HK-2 (cell line): ENCODE results near the gene SORCS2.

Experiments used
- DNase-seq: peaks from one replicate; pipeline ENCODE4 v3.0.0-alpha.2; 2018; ENCODE audit not compliant: unreplicated experiment

SORCS2 gene

DNA sequence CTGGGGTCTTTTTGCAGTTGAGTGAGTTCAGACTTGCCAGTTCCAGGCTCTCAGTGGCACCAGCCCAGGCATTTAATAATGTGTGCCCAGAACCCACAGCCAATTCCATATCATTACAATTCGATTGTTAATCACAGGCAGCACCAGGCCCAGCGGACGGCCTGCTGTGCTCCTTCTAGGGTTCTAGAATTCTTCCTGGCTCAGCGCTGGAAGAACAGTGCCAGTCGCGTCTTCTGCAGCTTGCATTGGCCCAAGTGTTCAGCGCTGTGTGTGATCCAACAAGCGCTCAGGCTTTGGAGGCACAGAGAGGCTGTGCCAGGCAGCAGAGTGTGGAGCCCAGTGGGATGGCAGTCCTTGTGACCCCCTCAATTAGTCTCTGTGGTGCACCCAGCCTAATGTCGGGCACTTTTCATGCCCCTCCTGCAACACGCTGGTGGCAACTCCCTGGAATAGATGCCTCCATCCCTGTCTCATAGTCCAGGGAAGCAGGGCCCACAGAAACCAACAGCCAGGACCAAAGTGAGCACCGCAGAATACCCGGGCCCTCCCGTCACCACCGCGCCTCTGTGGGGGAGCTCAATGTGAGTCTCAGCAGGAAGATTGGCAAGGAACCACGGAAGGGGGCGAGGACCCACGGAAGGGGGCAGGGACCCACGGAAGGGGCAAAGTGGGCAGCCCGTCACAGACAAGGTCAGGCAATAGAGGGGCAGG is 554.2 kb downstream of the SORCS2 start:
- DNase-seq: no peak

DNA sequence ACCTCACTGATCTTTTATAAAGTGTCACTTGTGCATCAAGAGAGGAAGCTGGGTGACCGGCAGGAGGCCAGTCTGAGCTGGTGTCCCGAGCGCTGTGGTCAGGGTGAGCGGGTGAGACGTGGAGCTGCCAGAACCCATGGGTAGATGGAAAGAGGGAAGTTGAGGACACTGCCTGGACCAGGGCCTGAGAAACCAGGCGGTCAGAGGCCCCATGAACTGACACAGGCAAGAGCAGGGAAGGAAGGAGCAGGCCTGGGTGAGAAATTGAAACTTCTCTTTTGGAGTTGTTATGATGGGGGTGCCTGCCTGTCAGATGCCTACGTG is 554.7 kb downstream of the SORCS2 start:
- no peak for DNase-seq

- DNase-seq: no peak
Observed at GRCh38 chr4:7747566-7747965, 555.2 kb downstream of the SORCS2 start.

DNA sequence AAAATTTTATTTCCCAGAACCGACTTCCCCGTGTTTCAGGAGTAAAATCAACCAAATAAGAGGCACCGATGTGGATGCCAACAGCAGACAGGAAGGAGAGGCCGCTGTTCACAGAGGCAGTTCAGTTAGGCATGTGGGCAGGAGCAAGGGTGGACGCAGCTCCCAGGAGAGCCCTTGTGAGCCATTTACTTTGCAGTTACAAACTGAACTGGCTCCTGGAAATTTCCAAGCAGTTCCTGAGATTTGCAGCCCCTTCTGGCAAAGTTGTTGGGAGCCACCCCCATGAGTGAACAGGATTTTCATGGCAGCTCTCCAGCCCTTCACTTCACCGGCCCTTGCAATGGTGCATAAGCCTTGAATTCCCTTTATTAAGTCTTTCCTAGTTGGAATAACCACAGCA is 558.2 kb downstream of the SORCS2 start:
- no peak for DNase-seq

DNA sequence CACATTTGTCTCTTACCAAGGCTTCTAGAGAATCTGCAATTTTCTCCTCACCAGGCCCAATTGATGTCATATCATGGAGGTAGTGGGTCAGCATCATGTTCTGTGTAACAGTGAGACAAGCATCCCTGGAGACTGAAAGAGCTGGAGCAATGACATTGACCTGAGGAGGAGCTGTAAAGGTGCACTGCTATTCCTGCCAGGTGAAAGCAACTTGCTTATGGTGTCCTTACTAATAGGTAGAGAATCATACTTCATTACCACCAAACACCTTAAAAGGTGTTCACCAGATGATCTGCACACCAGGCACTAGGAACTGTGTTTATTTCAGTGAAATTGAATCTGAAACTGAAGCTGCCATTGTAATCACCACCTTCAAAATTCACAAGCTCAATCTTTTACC is 558.6 kb downstream of the SORCS2 start:
- DNase-seq: no peak

GRCh38 chr4:7752649-7753048 is 560.3 kb downstream of the SORCS2 start:
- peak; percentile 21 for DNase-seq

DNA sequence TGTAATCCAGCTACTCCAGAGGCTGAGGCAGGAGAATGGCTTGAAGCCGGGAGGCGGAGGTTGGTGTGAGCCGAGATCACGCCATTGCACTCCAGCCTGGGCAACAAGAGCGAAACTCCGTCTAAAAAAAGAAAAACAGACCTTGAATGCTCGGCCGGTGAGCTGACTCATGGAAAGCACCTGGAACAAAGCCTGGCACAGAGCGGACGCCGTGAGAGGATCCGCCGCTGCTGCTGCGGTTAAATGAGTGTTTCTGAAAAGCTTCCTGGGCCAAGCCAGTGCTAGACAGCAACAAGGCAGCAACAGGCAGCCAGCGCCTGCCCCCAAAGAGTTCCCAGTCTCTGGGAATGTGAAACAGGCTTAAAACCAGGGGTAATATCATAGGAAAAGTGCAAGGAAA is 560.9 kb downstream of the SORCS2 start:
- peak; percentile 58 for DNase-seq

DNA sequence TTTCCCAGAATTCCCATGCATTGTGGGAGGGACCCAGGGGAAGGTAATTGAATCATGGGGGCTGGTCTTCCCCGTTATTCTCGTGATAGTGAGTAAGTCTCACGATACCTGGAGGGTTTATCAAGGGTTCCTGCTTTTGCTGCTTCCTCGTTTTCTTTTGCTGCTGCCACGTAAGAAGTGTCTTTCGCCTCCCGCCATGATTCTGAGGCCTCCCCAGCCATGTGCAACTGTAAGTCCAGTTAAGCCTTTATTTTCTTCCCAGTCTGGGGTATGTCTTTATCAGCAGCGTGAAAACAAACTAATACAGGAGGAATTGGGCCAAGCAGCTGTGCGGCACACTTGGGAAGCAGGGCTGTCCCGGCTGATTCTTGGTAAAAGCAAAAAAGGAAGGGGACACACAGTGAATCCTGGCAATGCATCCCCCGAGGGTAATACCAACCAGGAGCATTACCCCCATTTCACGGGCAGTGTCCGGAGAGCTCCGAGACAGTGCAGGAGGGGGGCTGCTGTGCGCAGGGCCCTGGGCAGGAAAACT is 561.7 kb downstream of the SORCS2 start:
- DNase-seq: no peak

- no peak for DNase-seq
Observed at GRCh38 chr4:7754565-7755262, 562.4 kb downstream of the SORCS2 start.

DNA sequence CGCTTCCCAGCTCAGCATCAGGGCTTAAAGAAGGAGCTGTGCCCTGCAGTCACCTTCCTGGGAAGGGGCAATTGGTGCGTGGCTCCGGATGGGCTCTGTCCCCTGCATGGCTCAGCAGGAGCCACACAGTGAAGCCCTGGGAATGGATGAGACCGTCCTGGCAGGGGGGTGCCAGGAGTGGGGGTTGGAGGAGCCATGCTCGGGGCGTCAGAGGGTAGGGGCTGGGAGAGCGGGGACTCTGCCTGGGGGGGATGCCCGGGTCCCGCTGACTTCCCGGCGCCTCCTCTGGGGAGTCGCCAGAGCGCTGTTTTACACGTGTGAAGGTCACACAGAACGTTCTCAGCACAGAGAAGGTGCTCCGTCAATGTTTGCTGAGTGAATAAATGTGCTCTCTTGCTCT is 563.2 kb downstream of the SORCS2 start:
- no peak for DNase-seq

- no peak for DNase-seq
Observed at GRCh38 chr4:7756071-7756470, 563.7 kb downstream of the SORCS2 start.

DNA sequence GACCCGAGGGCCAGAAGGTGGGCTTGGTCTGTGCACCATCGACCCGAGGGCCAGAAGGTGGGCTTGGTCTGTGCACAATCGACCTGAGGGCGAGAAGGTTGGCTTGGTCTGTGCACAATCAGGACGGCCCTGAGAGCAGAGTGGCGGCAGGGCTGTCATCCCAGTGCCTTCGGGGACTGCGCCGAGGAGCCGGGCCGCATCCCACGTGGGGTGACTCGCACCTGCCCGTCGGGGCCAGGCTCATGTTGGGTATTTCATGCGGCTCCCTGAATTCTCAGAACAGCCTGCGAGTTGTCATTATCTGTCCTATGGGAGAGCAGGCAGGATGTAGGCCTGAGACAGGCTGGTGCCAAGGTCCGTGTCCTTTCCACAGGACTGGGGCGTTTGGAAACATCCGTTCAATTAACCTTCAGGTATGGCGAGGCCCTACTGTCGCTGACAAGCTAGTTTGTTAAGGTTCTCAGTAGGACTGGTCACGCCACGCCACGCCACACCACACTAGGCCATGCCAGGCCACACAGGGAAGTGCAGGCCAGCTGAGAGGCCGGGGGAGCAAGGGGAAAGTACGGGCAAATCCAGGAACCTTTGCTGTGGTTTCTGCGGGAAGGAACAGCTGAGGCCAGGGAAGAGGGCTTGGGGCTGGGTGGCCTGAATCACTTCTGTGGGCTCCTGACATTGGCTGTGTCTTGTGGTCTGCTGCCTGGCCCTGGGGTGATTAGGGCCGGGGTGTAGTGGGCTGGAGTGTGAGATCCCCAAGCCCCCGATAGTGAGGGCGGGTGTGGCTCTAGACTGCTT is 564.4 kb downstream of the SORCS2 start:
- DNase-seq: peak; percentile 76

DNA sequence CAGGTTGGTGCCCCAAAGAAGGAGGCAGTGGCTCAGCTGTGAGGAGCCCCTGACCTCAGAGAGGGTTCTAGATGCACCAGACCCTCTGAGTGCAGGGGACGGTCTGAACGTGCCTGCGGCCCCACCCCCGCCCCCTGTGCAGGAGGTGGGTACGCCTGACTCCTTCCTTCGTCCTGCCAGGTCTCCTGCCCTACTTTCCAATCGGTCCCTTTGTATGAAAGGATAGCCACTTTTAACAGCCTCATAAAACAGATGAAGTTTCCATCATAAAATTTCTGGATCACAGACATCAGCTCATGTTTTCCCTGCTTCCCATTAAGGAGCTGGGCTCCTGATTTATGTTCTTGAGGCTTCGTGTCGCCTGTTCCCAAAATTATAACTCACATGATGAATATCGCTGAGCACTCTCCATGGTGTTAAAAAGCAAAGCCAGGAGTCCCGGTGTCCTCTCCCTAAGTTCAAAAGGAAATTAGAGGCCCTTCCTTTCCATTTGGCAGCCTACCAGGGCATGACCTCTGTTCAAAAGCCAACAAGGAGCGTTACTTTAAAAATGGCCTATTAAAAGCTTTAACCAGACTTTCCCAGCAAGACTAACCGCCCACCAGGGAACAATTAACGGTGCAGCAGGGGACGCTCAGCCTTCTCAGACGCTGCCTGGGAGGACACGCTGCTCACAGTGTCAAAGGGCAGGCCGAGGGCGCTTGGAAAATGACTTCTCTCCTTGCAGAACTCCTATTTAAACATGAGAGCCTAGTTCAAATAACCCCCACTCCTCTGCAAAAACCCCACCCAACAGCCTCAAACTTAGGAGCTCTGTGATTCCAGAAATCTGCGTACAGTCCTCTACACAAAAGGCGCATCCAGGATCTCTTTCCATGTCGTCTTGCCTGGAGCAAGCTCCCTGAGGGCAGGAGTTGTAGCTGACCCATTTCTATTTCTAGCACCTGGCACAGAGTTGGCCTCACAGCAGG is 565.4 kb downstream of the SORCS2 start:
- no peak for DNase-seq

DNA sequence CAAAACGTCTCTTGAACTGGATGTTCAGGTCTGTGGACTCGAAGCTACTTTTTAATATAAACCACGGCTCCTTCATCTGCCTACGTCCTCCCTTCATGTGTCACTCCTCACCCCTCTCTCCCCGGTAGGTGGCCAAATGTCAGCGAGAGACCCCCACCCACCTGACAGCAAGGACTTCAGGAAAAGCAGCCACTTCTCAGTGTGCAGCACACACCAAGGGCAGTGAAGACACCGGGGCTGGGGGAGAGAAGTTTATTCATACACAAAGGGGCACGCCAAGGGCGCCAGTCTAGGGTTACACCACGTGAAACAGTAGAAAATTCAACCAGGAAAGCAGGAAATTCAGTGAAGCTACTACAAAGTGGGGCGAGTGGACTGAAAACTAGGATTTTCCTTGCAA is 566.1 kb downstream of the SORCS2 start:
- no peak for DNase-seq

DNA sequence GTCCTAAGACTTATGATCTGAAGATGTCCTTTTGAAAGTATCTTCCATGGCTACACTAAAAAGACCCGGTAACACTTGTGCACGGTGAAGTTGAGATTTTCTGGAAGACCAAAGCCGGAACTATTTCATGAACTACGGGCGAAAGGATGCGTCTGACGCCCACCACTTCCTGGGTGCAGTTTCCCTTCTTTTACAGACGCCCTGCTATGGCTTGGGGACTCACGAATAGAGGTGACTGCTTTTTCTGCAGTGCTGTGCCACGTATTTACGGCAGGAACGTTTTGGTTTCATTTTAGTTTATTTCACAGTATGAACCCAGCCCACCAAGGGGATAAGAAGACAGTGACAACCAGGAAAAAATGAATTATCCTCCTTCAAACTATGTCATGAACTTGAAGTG is 566.9 kb downstream of the SORCS2 start:
- no peak for DNase-seq

DNA sequence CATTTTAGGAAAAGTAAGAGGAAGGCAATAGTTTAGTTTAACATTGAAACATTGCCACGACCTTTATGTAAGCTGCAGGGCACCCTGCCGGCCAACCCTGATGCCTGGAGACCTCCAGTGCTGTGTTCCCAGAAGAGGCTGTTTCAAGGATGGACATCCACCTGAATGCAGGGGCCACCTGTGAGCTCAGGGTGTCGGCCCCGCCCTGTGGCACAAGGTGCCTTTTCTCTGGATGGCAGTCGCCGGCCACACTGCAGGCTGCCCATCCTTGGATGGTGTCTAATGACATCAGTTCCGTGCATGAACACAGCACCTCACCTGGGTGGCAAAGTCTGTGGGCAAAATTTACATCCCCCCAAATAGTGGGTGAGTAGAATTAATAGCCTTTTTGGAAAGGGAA is 567.3 kb downstream of the SORCS2 start:
- DNase-seq: no peak

GRCh38 chr4:7760228-7760627 is 567.9 kb downstream of the SORCS2 start:
- DNase-seq: no peak

DNA sequence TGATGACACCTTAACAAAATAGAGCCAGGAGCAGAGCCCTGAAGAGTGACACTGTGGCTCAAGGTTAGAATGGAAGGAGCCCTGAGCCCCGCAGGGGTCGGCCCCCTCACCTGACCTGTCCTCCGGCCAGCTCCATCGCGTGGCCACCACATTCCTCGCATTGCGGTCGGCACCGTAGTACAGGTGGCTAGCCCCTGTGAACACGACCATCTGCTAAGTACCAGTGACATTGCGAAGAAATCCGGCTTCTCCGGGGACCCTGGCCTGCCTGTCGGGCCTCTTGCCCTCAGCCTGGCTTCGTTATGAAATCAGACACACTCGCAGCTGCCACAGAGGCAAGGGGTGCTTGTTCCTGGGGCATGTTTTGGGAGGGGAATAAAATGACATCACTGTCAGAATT is 568.4 kb downstream of the SORCS2 start:
- DNase-seq: no peak

- no peak for DNase-seq
Observed at GRCh38 chr4:7761312-7761711, 569.0 kb downstream of the SORCS2 start.

- peak; percentile 30 for DNase-seq
Observed at GRCh38 chr4:7761720-7762119, 569.4 kb downstream of the SORCS2 start.

GRCh38 chr4:7762376-7763030 is 570.2 kb downstream of the SORCS2 start:
- no peak for DNase-seq
